Stimulated activated CD4-positive, alpha-beta T cell treated with anti-CD3 and anti-CD28 coated beads, Interleukin-15, amount 100 ng/mL, for 1 hour (primary cell): ENCODE data around the gene HSPBP1.
"Not testable (repeated sequence)": the region's sequence is repeated elsewhere in the genome, so short reads cannot be mapped to it uniquely, and the experiment has no call there.

ENCODE experiments used
- DNase-seq, 2 donors: peaks; one replicate each; pipeline ENCODE4 v3.0.0-alpha.2; 2020; ENCODE audit warnings: low read depth in 1 of 2, low spot score in 1 of 2

HSPBP1 gene, protein sequence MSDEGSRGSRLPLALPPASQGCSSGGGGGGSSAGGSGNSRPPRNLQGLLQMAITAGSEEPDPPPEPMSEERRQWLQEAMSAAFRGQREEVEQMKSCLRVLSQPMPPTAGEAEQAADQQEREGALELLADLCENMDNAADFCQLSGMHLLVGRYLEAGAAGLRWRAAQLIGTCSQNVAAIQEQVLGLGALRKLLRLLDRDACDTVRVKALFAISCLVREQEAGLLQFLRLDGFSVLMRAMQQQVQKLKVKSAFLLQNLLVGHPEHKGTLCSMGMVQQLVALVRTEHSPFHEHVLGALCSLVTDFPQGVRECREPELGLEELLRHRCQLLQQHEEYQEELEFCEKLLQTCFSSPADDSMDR

GRCh38 chr19:55279770-55280643 is at the start of gene HSPBP1:
Gene HSPBP1 (minus strand): TSS chr19:55280110. CDS start chr19:55279608, 502 bp downstream.
- peak; percentile 92 for DNase-seq

DNA sequence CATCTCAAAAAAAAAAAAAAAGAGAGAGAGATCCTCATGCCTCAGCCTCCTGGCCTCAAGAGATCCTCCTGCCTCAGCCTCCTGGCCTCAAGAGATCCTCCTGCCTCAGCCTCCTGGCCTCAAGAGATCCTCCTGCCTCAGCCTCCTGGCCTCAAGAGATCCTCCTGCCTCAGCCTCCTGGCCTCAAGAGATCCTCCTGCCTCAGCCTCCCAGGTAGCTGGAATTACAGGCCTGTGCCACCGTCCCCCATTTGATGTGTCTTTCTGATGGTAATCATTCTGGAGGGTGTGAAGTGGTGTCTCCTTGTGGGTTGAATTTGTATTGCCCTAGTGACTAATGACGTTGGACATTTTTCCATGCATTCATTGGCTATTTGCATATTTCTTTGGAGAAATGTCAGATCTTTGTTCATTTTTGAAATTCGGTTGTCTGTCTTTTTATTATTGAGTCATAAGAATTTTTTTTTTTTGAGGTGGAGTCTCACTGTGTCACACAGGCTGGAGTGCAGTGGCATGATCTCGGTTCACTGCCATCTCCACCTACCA is 48.9 kb upstream of the HSPBP1 start:
- not testable (repeated sequence) for DNase-seq

GRCh38 chr19:55325172-55325571 is 45.3 kb upstream of the HSPBP1 start, which contains the start of gene TMEM150B:
Gene TMEM150B (minus strand): TSS chr19:55325341. CDS start chr19:55321036, 4,305 bp downstream.
- DNase-seq = no peak

DNA sequence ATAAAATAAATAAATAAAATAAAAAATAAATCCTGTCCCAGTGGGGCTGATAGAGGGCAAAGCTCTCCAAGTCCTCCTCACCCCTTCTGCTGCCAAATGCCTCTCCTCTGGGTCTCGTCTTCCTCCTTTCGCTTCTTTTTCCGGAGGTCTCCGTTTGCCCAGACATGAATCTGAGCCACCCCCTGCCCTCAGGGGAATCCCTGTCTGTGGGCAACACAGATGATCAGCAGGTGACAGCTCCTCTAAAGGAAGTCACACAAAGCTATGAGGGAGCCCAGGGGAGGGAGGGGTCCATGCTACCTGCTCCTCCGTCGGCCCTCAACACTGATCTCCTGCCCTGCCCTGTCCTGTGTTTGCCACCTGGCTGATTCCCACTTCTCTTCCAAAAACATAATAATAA is 44.8 kb upstream of the HSPBP1 start:
- DNase-seq = no peak

DNA sequence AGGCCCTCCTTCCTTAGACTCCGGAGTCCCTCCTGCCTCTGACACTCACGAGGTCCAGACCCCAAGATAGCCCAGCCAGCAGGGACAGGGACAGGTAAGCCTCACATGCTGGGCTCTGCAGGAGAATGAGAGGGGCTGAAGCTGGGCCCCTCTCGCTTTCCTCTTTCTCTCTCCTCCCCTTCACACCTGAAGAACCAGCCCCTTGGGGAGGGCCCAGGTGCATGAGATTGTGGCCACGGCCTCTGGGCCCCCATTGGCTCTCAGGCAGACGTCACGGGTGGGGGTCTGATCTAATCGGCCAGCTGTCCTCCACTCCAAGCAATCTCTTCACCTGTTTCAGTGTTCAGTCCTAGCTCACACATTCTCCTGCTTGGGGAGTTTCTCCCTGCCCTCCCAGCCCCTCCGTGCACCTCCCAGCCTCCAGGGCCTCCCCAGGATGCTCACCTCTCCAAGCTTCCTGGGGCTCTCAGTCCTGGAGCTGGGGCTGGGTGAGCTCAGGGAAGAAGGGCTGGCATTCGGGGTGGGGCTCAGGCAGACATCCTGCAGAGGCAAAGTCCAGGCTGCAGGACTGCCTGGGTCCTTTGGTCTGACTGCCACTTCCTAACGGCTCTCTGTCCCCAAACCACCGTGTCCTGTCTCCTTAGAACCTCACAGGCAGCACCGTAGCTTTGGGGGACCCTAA is 42.4 kb upstream of the HSPBP1 start:
- no peak for DNase-seq

DNA sequence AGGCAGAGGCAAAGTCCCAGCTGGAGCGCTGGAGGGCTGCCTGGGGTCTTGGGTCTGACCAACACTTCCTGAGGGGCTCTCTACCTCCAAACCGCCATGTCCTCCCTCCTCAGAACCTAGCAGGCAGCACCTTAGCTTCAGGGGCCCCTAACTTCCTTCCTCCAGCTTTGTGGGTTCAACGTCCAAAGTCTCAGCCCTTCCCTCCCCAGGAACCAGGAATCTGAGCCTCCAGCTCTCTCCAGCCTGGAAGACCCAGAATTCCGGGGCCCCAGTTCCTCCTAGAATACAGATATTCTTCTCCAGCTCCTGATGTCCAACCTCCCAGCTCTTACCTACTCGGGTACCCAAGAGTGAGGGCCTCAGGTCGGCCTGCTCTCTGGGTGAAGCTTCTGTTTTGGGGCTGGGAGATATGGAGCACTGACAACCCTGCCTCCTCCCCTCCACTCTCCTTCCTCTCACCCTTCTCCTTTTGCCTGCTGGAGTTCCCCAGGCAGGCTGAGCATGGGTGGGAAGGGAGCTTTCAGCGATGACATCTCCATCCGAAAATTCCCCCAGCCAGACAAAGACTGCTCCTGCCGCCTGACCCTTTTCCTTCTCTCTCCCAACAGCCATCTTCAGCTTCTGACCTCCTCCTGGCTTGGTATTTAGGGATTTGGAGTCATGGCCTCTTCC is 41.7 kb upstream of the HSPBP1 start:
- no peak for DNase-seq

- no peak for DNase-seq
These were observed 41.0 kb upstream of the HSPBP1 start for GRCh38 chr19:55320844-55321419.

DNA sequence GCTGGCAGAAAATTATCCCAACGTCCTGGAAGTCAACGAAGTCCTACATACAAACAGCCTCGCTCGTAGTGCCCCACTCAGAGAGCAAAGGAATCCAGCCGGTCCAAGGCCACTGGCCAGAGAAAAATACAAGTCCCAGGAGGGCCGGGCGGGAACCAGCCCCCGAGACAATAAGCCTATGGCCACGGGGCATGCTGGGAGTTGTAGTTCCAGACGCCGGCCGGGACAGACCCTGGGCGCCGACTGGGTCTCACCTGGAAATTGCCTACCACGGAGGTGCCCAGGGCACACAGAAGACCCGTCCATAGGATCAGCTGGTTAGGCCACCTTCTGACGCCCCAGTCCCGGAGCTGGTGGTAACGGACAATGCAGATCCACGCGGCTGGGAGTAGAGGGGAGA is 39.9 kb upstream of the HSPBP1 start:
- DNase-seq = no peak

DNA sequence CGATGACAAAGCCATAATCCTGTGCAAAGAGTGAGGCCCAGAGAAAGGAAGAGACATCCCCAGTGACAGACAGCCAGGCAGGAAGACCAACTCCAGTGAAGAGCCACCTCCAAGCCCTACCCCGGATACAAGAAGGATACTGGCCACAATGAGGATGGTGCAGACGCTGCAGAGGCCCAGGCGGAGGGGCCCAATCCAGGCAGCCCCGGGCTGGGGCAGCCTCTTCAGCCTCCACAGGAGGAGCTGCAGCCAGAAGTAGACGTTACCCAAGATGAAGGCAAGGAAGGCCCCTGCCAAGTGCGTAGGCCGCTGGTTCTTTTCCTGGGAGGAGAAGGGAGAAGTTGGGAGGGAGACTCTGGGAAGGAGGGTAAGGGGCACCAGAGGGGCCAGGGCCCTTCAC is 36.7 kb upstream of the HSPBP1 start:
- DNase-seq = no peak

- DNase-seq = no peak
These were observed 36.1 kb upstream of the HSPBP1 start for GRCh38 chr19:55315956-55316525.

DNA sequence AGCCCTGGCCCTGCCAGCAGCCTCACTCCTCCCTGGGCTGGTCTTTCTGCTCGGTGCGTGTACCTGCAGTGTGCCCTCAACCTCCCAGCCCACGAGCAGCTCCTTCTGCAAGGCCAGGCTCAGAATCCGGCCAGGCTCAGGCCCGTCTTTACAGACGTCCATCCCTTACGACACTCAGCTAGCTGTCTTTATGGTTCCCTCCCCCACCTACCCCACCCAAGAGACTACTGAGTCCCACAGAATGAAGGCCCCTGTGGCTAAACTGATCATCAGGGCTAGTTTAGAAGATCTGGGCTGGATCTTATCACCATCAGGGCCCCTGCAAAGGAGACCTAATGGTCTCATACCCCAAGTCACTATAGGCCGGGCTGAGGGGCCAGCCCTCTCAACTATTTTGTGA is 34.5 kb upstream of the HSPBP1 start:
- DNase-seq = no peak

GRCh38 chr19:55312621-55313512 is 33.0 kb upstream of the HSPBP1 start:
- no peak for DNase-seq

DNA sequence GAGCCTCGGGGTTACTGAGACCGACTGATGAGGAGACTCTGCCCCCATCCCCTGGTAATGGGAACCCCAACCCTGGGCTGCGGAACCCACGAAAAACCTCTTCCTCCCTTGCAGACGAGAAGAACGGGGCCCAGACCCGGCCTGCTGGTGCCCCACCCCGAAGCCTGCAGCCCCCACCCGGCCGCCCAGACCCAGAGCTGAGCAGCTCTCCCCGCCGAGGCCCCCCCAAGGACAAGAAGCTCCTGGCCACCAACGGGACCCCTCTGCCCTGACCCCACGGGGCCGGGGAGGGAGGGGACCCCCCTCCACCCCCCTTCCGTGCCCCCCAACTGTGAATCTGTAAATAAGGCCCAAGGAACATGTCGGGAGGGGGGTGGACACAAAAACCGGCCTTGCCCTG is 31.9 kb upstream of the HSPBP1 start:
- DNase-seq = no peak

DNA sequence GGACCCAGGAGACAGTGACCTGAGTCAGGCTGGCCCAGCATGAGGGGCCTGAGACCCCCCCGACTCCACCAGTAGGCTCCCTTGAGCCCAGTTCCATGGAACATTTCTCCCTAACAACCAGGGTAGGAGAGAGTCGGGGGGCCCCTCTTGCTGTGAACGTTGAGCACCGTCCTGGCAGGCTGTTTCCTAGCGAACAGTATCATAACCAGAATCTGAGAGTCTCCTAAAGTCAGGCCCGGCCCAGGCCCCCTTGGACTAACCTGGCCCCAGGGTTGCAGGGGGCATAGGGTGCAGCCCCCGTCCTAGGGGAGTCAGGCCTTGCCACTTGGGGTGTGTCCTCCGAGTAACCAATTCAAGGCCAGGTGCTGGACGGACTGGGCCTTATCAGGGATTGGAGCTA is 31.5 kb upstream of the HSPBP1 start:
- no peak for DNase-seq

- DNase-seq = no peak
These were observed 30.6 kb upstream of the HSPBP1 start for GRCh38 chr19:55310498-55310897.

DNA sequence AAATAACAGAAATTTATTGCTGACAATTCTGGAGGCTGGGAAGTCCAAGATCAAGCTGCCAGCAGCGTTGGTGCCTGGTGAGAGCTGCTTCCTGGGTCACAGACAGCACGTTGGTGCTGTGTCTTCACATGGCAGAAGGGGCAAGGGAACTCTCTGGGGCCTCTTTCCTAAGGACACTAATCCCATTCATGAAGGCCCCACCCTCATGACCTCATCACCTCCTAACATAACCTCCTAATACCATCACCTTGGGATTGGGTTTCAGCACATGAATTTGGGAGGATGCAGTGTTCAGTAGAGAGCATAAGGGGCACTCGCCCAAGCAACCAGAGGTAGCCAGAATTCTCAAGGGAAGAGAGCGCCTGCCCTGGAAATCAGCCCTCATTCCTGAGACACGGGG is 29.5 kb upstream of the HSPBP1 start:
- no peak for DNase-seq

DNA sequence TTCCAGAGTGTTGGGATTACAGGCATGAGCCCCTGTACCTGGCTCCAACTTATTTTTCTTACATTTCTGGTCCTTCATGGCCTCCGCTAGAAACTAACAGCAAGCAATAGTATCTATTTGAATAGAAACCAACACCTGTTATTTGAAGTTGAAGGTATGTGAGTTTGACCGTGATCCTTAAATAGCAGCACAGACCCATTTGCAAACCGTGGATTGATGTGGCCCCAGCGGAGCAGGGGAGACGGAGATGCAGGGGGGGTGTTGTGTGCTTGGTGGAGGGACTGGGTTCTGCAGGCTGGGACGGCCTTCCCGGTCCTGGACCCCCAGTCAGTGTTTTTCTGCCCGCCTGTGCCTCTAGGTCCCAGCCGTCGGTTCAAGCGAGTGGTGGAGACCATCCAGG is 28.4 kb upstream of the HSPBP1 start:
- DNase-seq = no peak

GRCh38 chr19:55306712-55307111 is 26.8 kb upstream of the HSPBP1 start:
- no peak for DNase-seq

DNA sequence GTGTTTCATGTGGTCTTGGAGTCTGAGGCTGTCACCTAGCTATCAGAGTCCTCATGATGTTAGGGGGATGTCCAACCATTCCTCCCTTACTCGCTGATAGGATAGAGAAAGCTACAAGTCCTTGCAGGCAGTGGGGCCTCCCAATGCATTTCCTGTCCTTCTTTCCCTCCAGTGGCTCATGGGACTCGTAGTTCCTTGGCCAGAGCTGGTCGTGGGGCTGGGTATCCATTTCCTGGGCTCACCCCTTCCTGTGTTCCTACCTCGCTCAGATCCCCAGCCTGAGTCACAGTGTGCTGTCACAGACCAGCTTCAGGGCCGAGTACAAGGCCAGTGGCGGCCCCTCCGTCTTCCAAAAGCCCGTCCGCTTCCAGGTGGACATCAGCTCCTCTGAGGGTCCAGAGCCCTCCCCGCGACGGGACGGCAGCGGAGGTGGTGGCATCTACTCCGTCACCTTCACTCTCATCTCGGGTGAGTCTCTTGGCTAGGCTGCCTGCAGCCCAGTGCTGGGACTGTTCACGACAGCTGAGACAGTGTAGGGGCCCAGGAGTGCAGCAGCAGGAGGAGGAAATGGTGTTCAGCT is 26.2 kb upstream of the HSPBP1 start:
- no peak for DNase-seq
